GM23248 (cell line): ENCODE data around the gene SARDH.

Experiments used
- EZH2 ChIP-seq: fragments of 200-600 bp; sonication (generic); IDR thresholded peaks from 2 replicates; pipeline ENCODE4 v1.6.1; 2018; ENCODE audit warnings: antibody characterized with exemption, mild to moderate bottlenecking; ENCODE audit not compliant: insufficient read depth, poor library complexity, severe bottlenecking
- EZH2phosphoT487 ChIP-seq: fragments of 200-600 bp; sonication (generic); IDR thresholded peaks from 2 replicates; pipeline ENCODE4 v1.6.1; 2018; ENCODE audit warnings: antibody characterized with exemption, moderate library complexity, mild to moderate bottlenecking, low read depth; ENCODE audit not compliant: insufficient read depth

GRCh38 chr9:133640580-133641395 is 97.4 kb downstream of the SARDH start:
- no peak for TF ChIP-seq EZH2
- no peak for TF ChIP-seq EZH2phosphoT487
